ENCODE data around the gene SHMT1. TPM values are rescaled to one million over a fixed set of nuclear protein-coding genes. Genes with fewer than 3 reads are reported as not detected.
"Not testable (repeated sequence)": the region's sequence is repeated elsewhere in the genome, so short reads cannot be mapped to it uniquely, and the experiment has no call there.

SHMT1 gene
- polyA plus RNA-seq (2012; ENCODE audit: insufficient read depth, insufficient read length): 74.1 TPM

DNA sequence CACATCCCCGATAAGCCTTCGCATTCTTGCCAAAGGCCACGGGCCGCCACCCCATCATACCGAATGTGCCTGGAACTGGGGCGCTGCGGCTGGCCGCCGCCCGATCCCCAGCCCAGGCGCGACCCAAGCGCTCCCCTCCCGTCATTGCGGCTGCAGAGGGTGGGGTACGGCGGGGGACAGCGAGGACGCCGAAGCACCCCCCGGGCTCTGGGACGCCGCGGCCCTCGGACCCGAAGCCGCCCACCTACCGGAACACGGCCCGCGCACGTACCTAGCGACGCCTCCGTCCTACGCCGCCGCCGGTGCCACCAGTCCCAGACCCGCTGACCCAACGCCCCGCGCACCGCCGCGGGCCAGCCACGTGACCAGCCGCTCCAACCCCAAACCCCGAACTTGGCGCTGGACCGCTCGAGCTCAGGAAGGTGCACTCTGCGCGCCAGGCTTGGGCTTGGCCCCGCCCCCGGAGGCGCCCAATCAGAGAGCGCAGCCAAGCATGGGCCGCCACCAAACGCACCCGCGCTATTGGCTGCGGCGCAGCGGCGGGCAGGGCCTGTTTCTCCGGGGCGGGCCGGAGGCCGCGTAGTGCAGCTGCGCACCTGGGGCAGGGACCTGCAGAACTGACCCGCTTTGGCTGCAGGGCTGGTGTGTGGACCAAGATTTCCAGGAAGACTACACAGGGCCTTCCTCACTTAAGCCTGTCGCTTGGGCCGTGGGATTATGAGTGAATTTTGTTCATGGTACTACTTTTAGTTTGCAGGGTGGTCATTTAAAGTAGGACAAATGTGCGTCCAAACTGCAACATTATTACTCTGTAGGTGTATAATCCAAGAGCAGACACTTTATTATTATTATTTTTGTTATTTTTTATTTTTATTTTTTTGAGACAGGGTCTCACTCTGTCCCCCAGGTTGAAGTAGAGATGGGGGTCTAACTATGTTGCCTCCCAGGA lies at the start of gene SHMT1:
Gene SHMT1, minus strand, starts transcription at position 450 of the 949 bp plus-strand sequence. CDS start 7,569 bp downstream, outside the sequence.
- peak; percentile 81 for DNase-seq (ENCODE audit: low read depth, low spot score)
- H3K4me3 ChIP-seq (ENCODE audit: low read length): peak within 1 kb of the TSS; percentile 85

GRCh38 chr17:18412001-18412538 lies 48.7 kb upstream of the SHMT1 start:
- not testable (repeated sequence) for H3K4me3 ChIP-seq (ENCODE audit: low read length); DNase-seq (ENCODE audit: low read depth, low spot score)

DNA sequence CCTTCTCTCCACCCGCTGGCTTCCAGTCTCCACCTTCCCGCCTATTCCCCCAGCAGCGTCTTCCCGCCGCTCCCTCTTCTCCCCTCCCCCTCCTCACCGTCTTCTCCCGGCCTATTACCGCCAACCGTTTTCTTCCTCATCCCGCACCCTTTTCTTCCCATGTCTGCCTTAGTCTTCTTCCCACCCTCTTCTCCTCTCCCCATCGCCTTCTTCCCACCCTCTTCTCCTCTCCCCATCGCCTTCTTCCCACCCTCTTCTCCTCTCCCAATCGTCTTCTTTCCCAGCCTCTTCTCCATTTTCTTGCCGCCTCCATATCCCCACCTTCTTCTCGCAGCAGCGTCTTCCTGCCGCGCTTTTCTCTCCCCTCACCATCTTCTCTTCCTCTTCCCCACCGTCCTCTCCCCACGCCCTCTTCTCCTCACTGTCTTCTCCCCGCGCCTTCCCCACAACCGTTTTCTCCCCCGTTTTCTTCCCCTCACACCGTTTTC lies 48.1 kb upstream of the SHMT1 start:
- not testable (repeated sequence) for DNase-seq (ENCODE audit: low read depth, low spot score)
- H3K4me3 ChIP-seq (ENCODE audit: low read length): peak overlapping the region; percentile 63

GRCh38 chr17:18410736-18411135 lies 47.4 kb upstream of the SHMT1 start:
- DNase-seq (ENCODE audit: low read depth, low spot score): not testable (repeated sequence)
- peak overlapping the region; percentile 63 for H3K4me3 ChIP-seq (ENCODE audit: low read length)

GRCh38 chr17:18409321-18409720 lies 46.0 kb upstream of the SHMT1 start:
- not testable (repeated sequence) for DNase-seq (ENCODE audit: low read depth, low spot score); H3K4me3 ChIP-seq (ENCODE audit: low read length)

GRCh38 chr17:18408906-18409305 lies 45.6 kb upstream of the SHMT1 start:
- DNase-seq (ENCODE audit: low read depth, low spot score); H3K4me3 ChIP-seq (ENCODE audit: low read length): not testable (repeated sequence)

DNA sequence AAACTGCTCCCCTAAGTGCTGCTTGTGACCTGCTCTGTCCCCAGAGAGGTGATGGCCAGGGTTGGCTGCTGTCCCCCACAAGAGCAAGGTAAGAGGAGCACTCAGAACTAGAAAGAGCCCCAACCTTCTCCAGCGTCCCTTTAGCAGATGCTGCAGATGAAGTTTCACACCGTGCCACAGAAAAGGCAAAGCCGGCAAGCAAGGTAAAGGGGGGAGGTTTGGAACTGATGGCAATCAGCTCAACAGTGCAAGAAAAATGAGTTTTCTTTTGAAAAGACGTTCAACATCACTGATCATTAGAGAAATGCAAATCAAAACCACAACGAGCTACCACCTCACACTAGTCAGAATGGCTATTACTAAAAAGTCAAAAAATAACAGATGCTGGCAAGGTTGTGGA lies 40.3 kb upstream of the SHMT1 start:
- not testable (repeated sequence) for H3K4me3 ChIP-seq (ENCODE audit: low read length); DNase-seq (ENCODE audit: low read depth, low spot score)

- not testable (repeated sequence) for DNase-seq (ENCODE audit: low read depth, low spot score); H3K4me3 ChIP-seq (ENCODE audit: low read length)
Measured at GRCh38 chr17:18403166-18403565, 39.8 kb upstream of the SHMT1 start.

DNA sequence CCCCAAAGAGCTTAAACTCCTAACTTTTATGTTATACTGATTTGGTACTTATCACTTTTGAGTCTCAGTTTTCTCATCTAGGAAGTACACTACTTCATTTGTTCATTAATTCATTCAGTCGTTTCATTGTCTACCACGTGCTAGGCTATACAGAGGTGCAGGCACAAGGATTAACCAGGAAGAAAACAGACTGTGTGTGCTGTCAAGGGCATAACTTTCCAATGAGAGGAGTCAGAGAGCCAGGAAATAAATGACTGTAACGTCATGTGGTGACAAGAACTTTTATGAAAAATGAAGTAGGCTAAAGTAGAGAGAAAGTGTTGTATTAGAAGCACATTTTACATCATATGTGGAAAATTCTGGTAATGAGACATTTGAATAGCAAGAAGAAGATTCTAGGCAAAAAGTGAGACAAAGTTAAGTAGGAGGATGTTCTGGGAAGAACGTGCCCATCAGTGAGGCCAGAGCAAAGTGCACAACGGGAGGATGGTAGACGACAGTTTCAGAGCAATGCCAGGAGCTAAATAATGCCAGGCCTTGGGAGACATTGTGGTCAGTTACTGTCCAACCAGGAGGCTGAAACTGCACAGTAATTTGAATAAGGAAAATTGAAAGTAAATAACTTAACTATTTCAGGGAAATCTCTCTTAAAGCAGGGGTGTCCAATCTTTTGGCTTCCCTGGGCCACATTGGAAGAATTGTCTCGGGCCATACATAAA lies 38.7 kb upstream of the SHMT1 start:
- DNase-seq (ENCODE audit: low read depth, low spot score); H3K4me3 ChIP-seq (ENCODE audit: low read length): not testable (repeated sequence)

GRCh38 chr17:18388728-18389127 lies 25.4 kb upstream of the SHMT1 start:
- not testable (repeated sequence) for DNase-seq (ENCODE audit: low read depth, low spot score); H3K4me3 ChIP-seq (ENCODE audit: low read length)

GRCh38 chr17:18388266-18388665 lies 24.9 kb upstream of the SHMT1 start:
- H3K4me3 ChIP-seq (ENCODE audit: low read length); DNase-seq (ENCODE audit: low read depth, low spot score): not testable (repeated sequence)

DNA sequence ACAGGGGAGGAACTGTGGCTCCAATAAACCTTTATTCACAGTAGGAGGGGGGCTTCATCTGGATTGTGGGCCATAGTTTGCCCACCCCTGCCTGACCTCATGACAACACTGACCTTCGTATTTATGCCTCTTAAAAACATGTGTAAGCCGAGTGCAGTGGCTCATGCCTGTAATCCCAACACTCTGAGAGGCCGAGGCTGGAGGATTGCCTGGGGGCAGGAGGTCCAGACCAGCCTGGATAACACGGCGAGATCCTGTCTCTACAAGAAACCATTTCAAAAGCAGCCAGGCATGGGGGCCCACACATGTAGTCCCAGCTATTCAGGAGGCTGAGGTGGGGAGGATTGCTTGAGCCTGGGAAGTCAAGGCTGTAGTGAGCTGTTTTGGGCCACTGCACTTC lies 24.2 kb upstream of the SHMT1 start:
- not testable (repeated sequence) for H3K4me3 ChIP-seq (ENCODE audit: low read length); DNase-seq (ENCODE audit: low read depth, low spot score)

GRCh38 chr17:18384271-18384670 lies 20.9 kb upstream of the SHMT1 start:
- not testable (repeated sequence) for H3K4me3 ChIP-seq (ENCODE audit: low read length); DNase-seq (ENCODE audit: low read depth, low spot score)

DNA sequence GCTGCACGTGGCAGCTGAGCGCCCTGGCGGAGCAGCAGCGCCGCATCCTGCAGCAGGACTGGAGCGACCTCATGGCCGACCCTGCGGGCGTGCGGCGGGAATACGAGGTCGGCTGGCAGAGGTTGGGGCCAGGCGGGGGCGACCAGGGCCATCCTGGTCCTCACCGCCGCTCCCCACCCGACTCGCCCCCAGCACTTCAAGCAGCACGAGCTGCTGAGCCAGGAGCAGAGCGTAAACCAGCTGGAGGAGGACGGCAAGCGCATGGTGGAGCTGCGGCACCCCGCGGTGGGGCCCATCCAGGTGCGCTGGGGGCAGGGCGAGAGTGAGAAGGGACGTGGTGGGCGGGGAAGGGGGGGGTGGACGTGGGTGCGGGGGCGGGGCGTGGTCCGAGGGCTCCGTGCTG lies 19.7 kb upstream of the SHMT1 start:
- DNase-seq (ENCODE audit: low read depth, low spot score): peak; percentile 55
- H3K4me3 ChIP-seq (ENCODE audit: low read length): not testable (repeated sequence)

- H3K4me3 ChIP-seq (ENCODE audit: low read length): no peak overlapping the region
- DNase-seq (ENCODE audit: low read depth, low spot score): no peak
Measured at GRCh38 chr17:18382441-18383078, 19.2 kb upstream of the SHMT1 start.

GRCh38 chr17:18381953-18382245 lies 18.5 kb upstream of the SHMT1 start:
- no peak for DNase-seq (ENCODE audit: low read depth, low spot score)
- no peak overlapping the region for H3K4me3 ChIP-seq (ENCODE audit: low read length)

DNA sequence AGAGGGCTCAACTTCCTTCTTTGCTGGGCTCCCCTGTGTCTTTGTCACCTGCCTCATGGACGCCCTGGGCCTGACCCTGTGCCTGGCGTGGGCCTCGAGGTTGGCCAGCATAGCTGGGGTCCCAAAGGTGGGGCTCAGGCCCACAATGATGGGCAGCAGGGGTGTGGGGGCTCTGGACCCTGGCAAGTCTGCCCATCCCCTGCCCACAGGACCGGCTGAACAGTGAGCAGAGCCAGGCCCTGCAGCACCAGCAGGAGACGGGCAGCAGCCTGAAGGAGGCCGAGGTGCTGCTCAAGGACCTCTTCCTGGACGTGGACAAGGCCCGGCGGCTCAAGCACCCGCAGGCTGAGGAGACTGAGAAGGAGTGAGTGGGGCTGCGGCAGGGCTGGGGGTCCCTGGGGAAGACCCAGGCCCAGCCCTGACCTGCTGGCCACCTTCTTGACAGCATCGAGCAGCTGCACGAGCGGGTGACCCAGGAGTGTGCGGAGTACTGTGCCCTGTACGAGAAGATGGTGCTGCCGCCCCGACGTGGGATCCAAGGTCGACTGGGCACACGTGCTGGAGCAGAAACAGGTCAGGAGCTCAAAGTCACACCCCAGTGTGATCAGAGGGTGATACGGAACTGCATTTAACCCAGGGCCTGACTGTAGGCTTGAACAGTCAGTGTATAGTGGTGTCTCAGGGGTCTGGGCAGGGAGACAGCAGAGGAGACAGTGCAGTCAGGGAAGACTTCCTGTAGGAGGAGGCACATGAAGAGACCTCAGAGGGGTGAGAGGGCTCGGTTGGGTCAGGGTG lies 18.0 kb upstream of the SHMT1 start:
- H3K4me3 ChIP-seq (ENCODE audit: low read length): no peak overlapping the region
- DNase-seq (ENCODE audit: low read depth, low spot score): no peak

DNA sequence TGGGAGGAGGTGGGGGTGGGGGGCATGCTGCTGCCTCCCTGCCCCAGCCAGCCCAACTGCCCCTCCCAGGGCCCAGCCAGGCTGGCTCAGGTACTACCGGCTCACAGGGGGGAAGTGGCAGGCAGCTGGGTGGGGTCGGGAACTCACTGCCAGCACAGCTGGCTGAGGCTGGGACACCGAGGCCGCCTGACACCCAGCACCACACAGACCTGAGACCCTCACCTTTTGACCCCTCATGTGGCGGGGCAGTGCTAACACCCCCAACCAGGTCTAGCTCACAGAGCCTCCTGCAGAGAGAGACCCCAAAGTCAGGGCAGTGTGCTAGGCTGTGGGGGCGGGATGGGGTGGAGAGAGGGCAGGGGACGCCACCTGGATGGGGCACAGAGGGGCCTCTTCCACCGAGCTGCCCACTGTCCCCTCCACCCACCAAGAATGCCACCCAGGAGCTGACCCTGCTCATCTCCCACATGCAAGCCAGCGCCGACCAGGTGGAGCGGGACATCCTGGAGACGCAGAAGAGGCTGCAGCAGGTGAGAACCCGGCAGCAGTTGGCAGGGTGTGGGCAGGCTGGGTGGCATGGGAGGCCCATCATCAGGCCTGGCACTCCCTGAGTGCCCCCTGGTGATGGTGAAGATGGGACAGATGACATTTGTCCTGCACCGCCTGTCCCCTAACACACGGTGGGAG lies 17.3 kb upstream of the SHMT1 start:
- no peak overlapping the region for H3K4me3 ChIP-seq (ENCODE audit: low read length)
- DNase-seq (ENCODE audit: low read depth, low spot score): no peak
